HG03175 (cell line): Measurements from ENCODE around the gene NR2C2AP.

ENCODE experiments used
- ATAC-seq: cut with Tn5 transposase; IDR thresholded peaks from one replicate; pipeline ENCODE4 v1.9.1; 2021; ENCODE audit warnings: mild to moderate bottlenecking, moderate library complexity; ENCODE audit not compliant: unreplicated experiment

NR2C2AP gene

DNA sequence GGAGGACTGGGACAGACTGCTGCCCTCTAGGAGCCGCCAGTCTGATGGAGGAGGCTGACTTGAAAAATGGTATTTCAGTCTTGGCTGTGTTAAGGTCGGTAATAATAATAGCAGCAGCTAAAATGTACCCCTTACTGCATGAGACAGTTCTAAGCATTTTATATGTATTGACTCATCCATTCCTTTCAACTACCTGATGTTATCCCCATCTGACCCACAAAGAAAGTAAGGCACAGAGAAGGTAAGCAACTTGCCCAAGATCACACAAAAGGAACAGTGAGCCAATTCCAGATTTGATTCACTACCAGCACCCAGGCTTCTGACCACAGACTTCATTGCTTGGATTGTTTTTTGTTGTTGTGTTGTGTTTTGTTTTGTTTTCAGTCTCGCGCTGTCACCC is 12.6 kb upstream of the NR2C2AP start:
- ATAC-seq: no peak

DNA sequence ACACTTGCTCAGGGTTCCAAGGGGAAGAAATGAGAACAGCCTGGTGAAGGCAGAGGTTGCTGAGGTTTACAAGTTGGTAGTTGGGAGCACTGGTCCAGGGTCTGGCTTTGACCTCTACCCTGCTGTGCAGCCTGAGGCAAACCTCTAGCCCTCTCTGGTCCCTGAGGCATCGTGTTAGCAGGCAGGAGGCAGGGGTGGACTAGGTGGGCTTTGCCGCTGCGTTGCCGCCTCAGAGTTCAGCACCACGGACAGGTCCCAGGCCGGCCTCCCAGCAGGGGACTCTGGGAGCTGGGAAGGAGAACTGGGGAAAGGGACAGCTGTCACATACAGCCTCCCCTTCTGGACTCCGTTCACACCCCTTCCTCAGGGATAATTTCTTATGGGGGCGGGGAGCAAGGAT is 11.7 kb upstream of the NR2C2AP start:
- ATAC-seq: no peak

DNA sequence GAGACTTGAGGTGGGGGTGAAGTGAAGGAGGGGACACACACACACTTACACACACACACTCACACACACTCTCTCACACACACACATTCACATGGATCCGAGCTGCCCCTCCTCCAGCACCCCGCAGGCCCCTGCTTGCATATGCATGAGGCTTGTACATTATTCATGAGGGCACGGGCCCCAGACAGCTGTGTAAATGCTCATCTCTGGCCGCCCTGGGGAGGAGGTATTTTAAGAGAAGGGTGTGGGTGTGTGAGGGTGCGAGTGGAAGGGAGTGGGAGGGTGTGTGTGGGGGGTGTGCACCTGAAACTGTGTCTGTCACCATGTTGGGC is 10.9 kb upstream of the NR2C2AP start:
- ATAC-seq: no peak

DNA sequence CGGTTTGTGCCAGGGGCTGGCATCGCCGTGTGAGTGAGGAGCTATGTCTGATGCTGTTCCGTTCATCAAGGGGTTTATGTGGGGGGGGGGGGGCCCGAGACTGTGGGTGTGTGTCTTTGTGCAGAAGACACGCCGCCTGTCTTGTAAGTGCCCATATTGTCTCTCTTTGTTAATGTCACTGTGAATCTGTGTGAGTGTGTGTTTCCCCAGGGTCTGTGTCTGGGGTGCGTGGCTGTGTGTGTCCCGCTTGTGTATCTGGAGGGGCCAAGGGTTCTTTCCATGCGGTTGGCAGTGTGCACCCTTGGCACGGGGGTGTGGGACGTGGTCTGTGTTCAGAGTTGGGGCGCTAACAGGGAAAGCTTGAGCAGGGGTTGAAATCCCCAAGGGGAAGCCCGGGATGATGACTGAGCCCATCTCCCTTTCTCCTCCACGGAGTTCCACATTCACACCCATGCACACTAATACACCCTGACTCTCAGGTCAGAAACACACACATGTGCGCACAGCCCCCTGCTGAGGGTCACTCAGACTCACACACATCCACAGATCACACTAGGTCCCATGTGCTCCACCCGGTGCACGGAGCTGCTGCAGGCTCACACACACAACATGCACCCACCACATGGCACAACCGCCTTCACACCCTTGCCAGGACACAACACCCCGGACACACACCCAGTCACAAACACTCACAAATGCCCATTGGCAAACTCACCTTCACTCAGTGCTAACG is 10.4 kb upstream of the NR2C2AP start:
- ATAC-seq: no peak

DNA sequence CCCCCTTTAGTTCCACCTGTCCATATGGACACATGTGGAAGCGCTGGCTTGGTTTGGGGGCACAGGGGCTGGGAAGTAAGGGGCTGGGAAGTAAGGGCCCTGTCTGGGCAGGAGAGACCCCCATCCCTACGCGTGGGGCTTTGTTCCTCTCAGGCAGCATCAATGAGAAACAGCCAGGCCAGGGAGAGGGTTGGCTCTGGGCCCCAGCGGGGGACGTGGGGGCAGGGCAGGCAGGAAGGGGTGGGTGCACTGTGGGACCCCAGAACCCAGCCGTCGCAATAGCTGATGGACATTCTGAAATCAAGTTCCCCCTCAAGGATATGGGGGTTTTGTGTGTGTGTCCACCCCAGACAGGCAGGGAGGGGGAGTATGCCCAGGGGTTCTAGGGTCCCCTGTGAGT is 9.7 kb upstream of the NR2C2AP start:
- no peak for ATAC-seq

DNA sequence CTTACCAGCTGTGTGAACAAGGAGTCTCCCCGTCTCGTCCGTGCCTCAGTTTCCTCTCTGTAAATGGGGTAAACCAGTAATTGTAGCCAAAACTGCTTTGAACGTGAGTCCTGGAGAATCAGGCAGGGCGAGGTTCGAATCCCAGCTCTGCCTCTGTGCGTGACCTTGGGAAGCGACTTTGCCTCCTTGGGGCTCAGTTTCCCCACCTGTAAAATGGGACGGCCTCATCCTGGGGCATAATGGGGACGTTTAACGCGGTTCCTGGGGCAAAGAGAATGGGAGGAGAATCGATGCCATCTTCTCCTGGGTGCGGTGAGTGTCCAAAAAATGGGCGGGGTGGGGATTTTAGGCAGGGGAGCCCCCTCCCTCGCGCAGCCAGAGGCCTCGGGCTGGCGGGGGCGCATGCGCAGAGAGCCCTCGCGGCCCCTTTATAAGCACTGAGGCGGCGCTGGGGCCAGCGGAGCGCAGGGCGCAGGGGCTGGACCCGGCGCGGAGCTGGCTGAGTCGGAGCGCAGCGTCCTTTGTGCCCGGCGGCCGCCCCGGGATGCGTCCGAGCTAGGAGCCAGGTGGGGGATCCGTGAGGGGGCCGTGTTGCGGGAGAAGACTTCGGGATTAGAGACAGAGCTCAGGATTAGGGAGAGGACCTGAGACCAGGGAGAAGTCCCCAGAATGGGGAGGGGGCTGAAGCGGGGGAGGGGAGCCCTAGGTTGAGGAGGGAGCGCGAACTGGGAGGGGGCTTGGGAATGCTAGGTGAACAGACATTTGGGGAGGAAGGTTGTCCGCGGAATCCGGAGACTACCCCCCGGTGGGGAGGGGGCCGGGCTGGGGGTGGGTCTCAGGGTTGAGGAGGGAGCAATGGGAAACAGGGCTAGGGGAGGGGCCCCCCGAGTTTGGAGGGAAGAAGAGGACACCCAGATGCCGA is 8.5 kb upstream of the NR2C2AP start, which contains the start of gene NCAN:
Gene NCAN (plus strand): TSS at position 460 of the 922 bp plus-strand sequence. CDS start 4,996 bp downstream, outside the sequence.
- ATAC-seq: no peak

DNA sequence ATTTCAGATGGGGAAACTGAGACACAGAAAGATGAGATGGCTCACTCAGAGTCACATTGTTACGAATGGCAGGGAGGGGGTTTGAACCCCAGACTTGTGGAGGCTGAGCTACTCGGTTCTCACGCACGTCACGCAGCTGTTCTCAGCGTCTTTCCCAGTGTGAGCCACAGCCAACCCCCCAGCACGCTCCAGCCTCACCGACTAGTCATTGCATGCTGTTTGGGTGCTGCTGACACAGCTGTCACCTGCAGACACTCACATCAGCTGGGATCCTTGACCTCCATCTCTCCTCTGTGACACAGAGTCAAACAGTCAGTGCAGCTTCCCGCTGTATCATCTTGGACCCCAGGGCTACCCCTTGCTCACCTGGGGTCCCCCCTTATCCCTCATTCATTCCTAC is 6.2 kb upstream of the NR2C2AP start:
- ATAC-seq: no peak

DNA sequence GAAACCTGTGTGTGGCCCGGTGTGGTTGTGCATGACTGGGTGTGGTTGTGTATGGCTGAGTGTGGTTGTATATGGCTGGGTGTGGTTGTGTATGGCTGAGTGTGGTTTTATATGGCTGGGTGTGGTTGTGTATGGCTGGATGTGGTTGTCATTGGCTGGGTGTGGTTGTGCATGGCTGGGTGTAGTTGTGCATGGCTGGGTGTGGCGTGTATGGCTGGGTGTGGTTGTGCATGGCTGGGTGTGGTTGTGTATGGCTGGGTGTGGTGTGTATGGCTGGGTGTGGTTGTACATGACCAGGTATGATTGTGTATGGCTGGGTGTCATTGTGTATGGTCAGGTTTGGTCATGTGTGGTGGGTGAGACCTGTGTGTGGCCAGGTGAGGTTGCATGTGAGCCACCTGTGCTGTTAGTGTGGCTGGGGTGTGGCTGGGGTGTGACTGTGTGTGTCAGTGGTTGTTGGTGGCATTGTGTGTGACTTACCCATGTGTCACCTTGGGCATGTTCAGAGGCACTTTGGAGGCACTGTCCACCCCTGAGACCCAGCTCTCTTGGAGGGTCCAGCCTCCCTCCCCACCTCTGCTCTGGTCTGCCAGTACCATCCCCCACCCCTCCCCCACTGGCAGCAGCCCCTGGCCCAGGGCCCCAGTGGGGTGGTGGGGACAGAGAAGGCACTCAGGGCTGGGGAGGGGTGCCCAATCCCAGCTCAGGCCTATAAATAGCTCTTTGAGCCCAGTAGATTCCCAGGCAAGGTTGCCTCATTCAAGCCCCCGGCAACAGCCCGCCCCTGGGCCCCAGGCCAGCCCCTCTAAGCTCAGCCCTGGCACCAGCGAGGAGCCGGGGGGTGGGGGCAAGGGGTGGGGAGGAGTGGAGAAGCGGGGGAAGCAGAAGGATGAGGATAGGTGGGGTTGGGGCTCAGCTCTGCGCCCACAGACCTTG is 4.7 kb upstream of the NR2C2AP start:
- ATAC-seq: no peak

DNA sequence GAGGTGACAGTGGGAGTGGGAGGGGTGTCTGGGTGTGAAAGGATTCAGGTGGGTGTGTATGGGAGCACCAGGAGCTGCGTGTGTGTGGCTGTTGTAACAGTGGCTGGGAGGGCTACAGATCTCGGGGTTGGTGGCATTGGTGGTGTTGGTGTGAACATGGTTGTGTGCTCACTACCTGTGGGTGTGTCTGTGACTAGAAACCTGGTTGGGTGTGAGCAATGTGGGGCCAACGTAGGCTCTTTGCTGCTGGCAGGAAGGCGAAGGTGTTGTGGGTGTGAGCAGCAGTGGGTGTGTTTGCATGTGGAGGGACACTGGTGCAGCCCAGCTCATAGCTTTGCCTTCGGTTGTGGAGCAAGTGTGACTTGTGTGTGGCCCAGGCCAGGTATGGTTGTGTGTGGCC is 3.7 kb upstream of the NR2C2AP start:
- ATAC-seq: no peak

DNA sequence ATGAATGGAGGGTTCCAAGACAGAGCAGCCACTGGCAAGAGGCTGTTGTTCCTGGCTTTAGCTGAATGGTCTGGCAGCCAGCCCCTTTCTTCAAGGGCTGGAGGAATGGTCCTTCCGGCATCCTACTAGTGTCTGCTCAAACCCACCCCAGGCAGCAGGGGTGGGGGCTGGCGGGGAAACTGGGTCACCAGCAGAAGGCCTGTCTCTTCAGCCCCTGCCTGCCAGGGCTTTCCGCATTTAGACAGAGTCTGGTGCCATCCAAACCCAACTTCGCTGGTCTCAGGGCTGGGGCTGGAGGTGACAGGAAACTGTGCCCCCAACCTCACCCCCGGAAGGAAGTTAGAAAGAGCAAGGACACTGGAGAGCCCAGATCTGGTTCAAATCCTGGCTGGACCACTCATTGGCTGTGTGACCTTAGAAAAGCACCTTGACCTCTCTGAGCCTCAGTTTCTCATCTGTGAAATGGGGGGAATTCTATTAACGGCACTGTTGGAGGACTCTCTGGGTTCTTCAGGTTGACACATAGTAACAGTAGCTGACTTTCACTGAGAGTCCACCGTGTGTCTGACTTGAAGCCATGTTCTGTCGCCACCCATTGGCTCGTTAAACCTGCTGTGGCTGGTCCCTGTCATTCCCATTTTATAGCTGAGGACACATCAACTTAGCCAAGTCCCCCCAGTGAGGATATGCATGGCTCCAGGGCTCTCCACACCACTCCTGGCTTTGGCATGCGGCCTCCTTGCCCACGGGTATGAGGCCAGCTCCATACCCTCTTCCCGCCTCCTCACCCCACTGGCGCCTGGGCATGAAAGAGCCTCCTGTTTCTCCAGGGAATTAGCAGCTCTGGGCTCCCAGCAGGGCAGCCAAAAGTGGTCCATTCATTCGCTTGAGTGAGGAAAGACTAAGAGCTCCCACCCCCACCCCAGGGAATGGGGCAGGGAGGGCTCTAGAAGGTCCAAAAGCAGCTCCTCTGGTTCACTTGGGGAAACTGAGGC is 2.5 kb upstream of the NR2C2AP start:
- no peak for ATAC-seq

DNA sequence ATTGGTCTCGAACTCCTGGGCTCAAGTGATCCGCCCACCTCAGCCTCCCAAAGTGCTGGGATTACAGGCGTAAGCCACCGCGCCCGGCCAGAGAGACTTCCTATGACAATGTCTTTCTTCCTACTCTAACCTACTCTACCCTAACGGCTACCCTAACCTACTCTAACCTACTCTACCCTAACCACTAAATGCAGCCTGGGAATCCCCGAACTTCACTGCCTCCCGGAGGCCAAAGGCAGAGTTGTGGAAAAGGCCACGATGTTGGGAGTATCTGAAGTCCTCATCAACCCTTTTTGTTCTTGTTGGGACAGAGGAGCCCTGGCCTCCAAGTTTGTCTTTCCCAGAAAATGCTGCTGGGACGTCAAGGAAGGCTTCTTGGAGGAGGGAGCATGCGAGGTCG is 967 bp upstream of the NR2C2AP start:
- no peak for ATAC-seq

DNA sequence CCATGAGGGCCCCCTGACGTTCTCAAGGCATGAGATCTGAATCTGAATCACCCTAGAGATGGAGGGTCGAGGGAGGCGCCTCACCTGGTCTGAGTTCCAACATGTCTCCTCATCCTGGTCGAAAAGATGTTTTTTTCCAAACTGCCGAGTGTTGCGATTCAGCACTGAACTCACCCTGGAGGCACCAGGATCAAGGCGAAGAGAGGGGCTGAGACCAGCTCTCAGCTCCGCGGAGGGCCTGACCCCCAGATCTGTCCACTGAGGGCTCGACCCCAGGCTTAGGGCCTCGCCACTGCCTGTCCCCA is 555 bp downstream of the NR2C2AP start:
- ATAC-seq: no peak

DNA sequence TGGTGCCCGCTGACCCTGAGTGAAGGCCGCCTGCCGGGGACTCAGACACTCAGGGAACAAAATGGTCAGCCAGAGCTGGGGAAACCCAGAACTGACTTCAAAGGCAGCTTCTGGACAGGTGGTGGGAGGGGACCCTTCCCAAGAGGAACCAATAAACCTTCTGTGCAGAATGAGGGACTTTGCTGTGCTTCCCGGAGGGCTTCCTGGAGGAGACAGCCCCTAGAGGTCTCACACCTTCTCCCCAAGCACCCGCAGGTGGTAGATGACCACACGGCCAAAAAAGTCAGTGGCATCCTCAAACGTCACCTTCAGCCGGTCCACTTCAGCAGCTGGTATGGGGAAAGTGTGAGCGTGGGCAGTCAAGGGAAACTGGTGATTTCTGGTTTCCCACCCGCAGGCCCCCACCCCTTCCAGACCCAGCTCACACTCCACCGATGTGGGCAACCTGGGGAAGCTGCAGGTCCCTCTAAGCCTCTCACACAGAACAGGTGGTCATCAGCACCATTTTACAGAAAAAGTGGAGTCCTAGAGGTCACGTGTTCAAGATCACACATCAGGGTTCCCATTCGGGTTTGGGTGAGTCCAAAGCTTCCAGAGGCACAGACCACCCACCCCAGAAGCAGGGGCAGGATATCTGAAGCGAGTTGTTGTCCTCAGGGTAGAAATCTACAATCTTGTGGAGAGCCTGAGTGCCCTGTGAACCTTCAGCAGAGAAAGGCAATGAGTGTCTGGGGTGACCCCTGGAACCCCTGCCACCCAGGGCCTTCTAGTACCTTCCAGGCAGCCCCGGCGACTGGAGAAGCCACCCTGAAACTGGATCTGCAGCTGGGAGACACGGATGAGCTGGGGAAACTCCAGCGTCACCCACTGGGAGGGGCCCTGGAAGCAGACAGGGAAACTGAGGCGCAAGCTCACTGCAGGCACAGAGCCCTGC is 1.2 kb downstream of the NR2C2AP start:
- ATAC-seq: no peak

DNA sequence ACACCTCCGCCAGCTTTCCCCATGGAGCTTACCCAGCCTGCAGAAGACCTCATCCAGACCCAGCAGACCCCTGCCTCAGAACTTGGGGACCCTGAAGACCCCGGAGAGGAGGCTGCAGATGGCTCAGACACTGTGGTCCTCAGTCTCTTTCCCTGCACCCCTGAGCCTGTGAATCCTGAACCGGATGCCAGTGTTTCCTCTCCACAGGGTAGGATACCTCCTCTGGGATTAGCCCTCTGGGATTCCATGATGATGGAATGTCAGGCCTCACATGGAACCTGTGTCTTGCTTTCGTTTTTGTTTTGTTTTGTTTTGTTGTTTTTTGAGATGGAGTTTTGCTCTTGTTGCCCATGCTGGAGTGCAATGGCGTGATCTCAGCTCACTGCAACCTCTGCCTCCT is 9.3 kb downstream of the NR2C2AP start:
- ATAC-seq: no peak

DNA sequence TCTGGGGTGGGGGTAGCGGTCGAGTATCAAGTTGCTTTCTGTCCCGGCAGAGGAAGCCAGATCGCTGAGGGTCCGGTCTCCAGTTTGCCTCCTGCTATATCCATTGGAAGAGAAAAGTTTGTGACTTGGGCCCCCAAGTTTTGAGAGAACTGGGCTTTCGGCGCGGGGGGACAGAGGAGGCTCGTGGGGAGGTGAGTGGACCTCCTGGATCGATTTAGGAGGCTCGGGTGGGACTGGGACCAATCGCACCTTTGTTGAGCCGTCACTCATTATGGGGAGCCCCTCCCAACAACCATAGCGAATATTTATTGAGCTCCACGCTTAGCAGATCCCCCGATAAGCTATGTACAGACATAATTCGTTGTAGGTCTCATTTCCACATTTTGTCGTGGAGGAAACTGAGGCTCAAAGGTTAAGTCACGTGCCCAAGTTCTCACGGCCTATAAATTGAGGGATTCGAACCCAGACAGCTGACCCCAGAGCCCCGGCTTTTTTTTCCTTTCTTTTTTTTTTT is 10.2 kb downstream of the NR2C2AP start:
- peak; percentile 10 for ATAC-seq

DNA sequence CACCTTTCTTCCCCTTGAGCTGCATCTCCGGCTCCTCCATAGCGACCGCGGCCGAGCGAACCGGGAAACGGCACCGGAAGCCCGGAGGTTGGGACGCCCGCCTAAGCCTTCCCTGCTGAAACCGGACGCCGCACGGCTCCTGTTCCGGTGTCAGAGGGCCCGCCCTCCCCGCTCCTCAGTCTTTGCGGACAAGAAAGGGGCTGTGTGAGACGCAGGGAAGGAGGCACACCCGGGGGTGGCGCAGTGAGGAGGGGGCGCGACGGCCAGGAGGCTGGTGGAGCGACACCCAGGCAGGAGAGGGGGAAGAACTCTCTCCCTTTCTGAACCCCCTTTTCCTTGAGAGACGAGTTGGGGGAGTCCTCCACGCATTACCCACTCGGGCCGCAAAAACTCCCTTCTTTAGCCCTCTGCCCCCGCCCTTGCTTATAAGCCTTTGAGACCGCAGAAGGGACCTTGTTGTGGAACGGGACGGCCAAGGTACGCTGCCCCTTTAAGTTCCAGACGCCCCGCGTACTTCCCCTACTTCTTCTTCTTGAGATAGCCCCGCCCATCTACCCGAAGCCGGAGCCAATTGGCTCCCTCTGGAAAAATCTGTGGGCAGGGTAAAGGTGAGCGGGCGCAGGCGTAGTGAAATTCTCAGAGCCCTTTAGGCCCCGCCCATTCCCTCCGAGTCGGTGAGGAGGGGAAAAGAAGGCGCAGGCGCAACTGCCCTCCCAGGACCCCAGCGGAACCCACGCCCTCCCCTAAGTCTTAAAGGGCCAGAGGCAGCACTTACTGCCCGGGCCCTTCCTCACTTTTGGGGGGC is 10.9 kb downstream of the NR2C2AP start, which contains the start of the genes BORCS8 and RFXANK:
Gene BORCS8 (minus strand): TSS at position 75 of the 805 bp plus-strand sequence. CDS start 35 bp downstream, at position 40.
Gene RFXANK (plus strand): TSS at position 181 of the 805 bp plus-strand sequence. CDS start 1,689 bp downstream, outside the sequence.
- ATAC-seq: peak; percentile 80

DNA sequence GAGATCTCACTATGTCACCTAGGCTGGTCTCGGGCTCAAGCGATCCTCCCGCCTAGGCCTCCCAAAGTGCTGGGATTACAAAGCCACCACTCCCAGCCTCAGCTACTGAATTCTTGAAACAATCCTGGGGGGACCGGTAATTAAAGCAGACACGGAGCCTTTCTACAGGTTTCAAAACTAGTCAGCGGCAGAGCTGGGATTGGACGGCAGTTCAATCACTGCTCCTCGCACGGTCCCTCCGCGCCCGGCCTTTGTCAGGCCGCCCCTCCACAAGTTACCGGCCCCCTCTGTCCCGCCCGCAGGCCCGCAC is 11.5 kb downstream of the NR2C2AP start:
- ATAC-seq: peak; percentile 5

DNA sequence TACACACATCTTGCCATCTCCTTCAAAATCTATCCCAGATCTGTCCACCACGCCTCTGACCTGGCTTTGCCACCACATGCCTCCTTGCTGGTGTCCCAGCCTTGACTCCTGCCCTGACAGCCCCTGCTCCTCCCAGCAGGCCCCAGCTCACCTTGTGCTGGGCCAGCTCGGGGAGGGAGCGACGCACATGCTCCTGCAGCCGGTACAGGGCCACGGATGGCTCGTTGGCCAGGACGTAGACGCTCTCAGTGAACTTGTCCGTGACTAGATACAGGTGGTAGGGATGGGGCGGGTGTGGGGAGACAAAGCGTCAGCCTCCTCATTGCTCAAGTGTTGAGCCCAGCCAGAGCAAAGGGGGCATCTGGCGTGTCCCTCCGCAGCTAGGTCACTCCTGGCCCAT is 16.5 kb downstream of the NR2C2AP start:
- ATAC-seq: no peak
